NCI-H1417 (cell line): ENCODE results near the gene EXOC3L4.
"Not testable (repeated sequence)": the region's sequence is repeated elsewhere in the genome, so short reads cannot be mapped to it uniquely, and the experiment has no call there.

Experiments
- DNase-seq, 3 experiments: peaks; one replicate each; lab custom pipeline; 2025; lab: John Stamatoyannopoulos, UW

EXOC3L4 gene

DNA sequence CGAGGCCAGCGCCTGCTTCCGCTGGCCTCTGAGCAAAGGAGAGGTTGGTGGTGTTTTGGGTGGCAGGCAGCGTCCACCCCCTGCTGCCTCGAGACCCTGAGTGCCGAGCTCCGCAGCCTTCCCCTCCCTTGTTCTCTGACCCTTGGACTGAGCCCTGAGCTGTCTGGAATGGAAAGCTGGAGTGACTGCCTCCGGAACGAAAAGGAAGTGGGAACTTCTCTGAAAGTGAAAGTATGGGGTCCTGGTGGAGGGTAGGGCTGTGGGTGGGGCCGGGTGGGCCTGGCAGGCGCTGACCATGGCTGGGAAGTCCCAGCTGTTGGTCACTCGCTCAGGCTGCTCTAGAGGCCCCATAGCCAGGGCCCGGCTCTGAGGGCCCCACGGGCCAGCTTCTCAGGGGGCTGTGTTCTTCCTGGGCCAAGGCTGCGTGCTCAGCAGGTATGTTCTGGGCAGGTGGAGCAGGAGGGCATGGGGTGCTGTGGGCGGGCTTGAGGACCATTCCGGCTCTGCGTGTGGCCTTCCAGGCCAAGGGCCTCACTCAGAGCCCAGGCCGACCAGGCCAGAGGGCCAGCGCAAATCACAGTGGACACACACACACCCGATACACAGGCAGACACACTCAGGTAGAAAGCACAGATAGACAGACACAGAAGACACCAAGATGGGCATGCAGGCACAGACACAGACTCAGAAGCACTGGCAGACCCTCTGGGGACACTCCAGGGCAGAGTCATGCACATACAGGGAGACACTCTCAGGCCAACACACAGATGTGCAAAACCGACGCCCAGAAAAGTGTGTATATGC is at the start of gene EXOC3L4:
Gene EXOC3L4 (plus strand): TSS at position 320 of the 804 bp plus-strand sequence. CDS start 5,495 bp downstream, outside the sequence.
- DNase-seq = no peak

DNA sequence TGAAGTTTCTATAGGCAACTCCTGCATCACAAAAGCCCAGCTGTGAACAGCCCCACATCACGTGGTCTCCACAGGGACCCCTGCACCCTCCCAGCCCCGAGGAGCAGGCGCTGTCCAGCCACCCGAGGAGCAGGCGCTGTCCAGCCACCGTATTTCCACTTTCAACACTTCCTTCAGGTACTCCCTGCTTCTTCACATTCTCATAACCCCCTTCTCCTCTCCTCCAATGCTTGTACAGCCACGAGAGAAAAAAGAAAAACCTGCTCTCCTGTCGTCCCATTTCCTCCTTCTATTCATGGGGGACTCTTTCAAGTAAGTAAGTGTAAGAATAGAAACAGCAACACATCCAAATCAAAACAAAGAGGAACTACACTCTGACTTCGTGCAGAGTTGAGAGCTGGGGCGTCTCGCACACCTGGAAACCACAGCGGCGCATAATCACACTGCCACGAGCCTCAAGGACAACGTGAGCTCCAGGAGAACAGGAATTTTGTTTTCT is 49.1 kb upstream of the EXOC3L4 start:
- DNase-seq = no peak

DNA sequence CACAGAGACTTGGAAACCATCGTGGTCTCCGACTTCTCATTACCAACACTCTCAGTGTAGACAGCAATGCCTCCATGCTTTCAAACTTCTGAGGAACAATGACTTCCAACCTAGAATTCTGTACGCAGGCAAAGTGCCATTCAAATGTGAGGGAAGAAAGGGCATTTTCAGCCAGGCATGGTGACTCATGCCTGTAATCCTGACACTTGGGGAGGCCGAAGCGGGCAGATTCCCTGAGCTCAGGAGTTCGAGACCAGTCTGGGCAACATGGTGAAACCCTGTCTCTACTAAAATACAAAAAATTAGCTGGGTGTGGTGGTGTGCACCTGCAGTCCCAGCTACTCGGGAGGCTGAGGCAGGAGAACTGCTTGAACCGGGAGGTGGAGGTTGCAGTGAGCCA is 47.1 kb upstream of the EXOC3L4 start:
- not testable (repeated sequence) for DNase-seq

DNA sequence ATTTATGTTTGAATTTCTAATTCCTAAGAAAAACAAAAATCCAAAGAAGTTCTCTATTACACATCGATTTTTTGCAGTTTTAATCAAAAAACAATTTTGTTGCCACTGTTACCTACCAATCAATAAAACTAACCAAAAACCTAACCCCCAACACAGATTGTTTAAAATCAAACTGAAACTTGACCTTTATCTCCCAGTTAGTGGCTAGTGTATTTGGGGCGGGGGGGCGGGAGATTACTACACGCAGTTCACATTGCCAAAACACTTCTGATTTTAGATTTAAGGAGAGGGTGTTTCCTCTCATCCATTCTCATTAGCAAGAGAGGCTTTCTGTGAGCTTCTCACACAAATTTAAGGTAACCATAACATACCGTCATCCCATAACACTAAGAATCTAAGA is 43.6 kb upstream of the EXOC3L4 start:
- no peak for DNase-seq

DNA sequence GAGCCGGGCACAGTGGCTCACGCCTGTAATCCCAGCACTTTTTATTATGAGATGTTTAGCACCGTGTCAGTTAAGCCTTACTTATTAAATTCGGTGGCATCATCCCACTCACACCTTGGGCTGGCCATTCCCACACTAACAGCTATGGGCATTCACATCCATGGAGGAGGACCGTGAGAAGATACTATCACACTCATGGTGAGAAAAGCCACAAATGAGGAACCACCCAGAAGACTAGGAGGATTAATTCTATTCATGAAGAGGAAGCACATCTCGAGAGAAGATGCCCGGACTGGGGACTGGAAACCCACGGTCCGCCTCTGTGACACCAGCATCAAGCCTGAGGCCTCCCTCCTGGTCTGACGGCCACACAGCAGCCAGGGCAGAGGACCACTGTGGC is 42.1 kb upstream of the EXOC3L4 start:
- no peak for DNase-seq

DNA sequence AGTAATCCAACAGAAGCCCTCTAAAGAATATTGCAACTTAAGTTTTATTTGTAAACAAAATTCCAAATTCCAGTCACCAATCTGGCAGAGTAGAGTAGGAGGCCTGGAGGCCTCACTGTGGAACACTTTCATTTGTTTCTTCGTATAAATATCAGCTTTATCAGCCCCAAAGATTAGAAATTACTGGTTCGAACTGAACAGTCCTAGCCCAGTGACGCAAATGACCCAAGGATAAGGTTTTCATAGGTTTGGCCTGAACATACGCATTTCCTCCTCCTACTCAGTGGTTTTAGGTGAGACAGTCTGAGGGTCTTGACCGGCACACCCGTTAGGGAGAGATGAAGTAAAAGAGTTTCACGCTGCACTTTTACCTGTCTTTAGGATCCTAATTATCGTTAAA is 38.8 kb upstream of the EXOC3L4 start:
- no peak for DNase-seq

DNA sequence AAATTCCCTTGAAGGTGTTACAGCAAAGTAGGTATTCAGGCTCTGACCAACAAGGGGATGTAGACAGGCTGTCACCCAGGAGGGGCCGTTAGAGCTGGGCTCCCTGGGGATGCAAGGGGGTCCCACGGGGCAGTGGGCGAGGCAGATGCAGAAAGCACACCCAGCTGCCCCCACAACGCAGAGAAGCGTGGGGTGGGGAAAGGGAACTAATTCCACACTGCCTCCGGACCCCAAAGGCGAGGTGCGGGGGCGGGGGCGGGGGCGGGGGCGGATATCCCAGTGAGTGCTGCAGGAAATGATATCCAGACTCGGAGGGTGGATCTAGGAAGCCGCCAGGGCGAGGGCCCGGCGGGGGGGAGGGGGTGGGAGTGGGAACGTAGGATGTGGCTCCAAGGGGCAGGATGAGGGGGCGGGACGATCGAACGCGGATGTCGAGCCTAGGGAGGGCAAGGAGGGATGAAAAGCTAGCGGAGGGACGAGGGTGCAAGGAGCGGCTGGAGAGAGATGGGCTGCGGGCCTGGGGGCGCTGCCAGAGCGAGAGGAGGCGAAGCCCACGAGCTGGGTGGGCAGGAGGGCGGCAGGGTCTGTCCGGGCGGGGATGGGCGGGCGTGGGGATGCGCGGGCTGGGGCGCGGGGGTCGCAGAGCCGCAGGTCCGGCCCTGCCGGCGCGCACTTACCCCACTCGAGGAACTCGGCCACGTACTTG is 38.0 kb upstream of the EXOC3L4 start:
- DNase-seq = peak; percentile 20 to 67 (median 64)

DNA sequence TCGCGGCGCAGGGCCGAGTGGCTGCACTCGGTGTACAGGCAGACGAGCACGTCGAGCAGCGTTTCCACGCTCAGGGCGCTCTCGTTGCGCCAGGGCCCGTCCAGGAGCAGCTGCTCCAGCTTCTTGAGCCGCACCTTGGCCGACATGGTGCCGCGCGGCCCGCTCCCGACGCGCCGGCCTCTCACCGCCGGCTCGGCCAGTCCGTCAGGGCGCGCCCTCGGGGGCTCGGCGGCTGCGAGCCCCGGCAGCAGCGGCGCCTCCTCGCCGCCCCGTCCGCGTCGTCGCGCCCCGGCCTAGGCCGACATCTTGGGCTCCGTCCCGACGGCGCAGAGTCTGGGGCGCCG is 37.5 kb upstream of the EXOC3L4 start:
- DNase-seq = peak; percentile 52 to 64 (median 59)

DNA sequence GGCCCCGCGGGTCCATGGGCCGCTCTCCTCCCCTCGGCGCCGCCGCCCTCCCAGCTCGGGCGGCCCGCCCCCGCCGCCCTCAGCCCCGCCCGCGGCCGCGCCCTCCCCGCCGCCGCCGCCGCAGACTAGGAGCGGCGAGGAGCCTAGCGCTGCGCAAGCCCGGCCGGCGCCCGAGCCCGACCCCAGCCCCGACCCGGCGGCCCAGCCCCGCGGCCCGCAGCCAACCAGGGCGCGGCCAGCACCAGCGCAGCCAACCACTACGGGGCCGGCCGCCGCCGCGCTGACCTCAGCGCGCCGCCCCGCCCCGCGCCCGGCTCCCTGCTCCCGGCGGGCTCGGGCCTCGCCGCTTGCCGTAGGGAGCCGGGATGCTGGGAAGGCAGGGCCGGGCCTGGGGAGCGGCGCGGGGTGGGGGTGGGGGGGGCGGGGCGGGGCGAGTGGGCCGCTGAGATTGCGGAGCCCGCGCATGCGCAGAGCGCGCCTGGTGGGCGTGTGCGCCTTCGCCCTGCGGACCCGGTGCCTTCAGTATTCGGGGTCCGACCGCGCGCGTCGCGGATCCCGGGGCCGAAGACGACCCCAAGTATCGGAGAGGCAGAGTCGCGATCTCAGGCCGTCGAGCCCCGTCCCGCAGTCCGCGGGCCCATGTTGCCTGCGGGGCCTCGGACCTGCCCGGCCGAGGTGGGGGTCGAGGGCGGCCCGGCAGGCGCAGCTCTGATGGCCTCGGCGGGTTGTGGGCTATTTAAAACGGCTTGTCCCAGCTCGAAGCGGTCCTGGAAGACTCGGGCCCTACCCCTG is 37.0 kb upstream of the EXOC3L4 start, which contains the start of gene CDC42BPB:
Gene CDC42BPB (minus strand): TSS at position 178 of the 792 bp plus-strand sequence. CDS start 376 bp downstream, outside the sequence.
- peak; percentile 93 to 96 (median 96) for DNase-seq

DNA sequence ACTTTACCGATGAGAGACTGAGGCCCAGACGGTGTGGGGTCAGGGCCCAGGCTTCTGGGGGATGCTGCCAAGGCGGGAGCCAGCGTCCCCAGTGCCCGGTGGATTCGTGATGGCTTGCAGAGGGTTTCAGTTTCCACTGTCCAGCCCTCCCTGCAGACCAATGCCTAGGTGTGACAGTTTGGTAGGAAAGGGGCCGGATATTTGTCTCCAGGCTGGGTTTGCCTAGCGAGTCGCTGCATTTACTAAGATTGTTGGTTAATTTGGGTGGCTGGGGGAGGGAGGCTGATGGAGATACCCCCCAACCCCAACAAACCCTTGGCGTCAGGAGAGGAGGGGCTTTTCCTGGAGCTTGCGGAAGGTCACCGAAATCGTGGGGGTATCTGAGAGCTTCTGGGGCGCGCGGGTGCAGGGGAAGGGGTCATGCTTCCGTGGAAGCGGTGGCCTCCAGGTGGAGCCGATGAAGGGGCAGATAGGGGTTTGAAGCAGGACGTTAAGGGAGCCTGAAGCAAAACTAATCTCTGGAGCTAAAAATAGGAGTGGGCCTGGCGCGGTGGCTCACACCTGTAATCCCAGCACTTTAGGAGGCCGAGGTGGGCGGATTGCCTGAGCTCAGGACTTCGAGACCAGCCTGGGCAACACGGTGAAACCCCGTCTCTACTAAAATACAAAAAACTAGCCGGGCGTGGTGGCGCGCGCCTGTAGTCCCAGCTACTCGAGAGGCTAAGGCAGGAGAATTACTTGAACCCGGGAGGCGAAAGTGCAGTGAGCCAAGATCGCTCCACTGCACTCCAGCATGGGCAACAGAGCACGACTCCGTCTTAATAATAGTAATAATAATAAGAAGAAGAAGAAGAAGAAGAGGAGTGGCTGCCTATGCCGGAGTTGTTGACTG is 36.1 kb upstream of the EXOC3L4 start:
- no peak for DNase-seq

DNA sequence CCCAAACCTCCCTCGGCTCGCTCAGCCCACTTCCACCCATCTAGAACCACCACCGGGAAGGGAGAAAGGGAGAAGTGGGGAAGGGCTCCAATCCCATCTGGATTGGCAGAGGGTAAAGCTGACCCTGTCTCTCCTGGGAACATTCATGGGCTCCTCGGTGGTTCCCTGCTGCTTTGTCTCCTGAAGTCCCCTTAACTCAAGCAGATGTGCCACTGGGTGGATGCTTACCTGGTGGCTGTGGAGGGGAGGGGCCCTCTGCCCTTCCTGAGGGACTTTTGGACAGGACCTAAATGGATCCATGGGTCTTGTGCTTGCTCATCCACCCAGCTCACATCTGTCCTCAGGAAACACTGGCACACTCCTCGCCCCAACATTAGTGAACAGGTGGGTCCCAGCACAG is 35.0 kb upstream of the EXOC3L4 start:
- DNase-seq = no peak

DNA sequence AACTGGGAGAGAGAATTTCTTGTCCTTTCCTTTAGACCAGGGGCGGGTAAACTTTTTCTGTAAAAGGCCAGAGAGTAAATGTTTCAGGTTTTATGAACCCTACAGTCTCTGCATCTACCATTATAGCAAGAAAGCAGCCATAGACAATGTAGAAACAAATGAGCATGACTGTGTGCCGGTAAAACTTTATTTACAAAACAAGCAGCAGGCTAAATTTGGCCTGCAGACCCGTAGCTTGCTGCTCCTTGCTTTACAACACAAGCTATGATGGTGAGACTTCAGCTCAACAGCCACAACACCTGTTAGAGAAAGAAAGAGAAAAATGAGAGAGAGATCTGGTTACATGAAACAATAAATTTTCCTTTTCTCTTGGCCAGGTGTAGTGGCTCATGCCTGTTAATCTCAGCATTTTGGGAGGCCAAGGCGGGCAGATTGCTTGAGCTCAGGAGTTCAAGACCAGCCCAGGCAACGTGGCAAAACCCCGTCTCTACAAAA is 33.0 kb upstream of the EXOC3L4 start:
- peak in 1 of 3 experiments; percentile 22 for DNase-seq

DNA sequence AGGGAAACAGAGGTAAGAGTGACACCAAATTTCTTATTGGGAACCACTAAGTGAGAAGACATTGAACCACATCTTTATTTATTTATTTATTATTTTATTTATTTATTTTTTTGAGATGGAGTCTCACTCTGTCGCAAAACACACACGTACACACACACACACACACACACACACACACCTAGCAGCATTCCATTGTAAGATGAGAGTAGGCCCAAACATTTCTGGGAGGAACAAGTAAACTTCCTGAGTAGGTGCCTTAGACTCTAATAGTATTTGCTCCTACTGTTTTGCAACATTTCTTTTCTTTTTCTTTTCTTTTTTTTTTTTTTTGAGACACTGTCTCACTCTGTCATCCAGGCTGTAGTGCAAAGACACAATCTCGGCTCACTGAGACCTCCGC is 30.1 kb upstream of the EXOC3L4 start:
- no peak for DNase-seq

DNA sequence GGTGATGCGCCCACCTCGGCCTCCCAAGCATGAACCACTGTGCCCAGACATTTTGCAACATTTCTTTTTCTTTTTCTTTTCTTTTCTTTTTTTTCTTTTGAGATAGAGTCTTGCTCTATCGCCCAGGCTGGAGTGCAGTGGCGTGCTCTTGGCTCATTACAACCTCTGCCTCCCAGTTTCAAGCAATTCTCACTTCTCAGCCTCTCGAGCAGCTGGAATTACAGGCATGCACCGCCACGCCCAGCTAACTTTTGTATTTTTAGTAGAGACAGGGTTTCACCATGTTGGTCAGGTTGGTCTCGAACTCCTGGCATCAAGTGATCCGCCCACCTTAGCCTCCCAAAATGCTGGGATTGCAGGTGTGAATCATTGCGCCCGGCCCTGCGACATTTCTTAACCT is 29.5 kb upstream of the EXOC3L4 start:
- no peak for DNase-seq

DNA sequence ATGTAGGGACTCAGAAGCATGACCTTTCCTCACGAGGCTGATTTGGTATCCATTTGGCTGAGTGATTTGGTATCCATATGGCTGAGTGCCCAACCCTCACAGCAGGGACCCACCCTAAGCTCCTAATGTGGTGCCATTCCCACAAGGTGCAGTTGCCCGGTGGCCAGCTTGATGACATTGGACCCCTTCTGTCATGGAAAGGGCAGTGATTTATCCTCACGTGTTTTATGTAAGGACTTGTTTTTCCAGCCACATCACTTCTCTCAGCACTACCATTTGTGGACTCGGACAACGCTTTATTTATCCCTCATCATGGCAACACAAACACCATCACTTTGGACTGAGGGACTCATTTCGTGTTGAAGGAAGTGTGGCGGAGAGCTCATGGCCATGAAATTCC is 28.7 kb upstream of the EXOC3L4 start:
- DNase-seq = no peak

DNA sequence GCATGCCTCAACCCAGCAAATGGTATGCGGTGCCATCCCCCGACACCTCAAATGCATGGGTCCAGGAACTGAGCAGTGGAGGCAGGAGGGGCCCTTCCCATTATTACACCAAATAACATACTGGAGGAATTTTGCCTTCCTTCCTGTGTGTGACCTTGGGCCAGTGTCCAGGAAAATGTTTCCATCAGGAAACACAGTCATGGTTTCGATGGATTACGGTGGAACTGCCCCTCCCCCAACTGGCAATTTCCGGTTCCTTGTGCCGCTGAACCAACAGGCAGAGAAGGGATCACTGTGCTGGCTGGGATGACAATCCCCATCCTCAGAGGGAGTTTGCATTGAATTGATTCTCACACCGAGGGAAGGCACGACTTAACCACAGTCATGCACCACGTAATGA is 28.1 kb upstream of the EXOC3L4 start:
- no peak for DNase-seq

DNA sequence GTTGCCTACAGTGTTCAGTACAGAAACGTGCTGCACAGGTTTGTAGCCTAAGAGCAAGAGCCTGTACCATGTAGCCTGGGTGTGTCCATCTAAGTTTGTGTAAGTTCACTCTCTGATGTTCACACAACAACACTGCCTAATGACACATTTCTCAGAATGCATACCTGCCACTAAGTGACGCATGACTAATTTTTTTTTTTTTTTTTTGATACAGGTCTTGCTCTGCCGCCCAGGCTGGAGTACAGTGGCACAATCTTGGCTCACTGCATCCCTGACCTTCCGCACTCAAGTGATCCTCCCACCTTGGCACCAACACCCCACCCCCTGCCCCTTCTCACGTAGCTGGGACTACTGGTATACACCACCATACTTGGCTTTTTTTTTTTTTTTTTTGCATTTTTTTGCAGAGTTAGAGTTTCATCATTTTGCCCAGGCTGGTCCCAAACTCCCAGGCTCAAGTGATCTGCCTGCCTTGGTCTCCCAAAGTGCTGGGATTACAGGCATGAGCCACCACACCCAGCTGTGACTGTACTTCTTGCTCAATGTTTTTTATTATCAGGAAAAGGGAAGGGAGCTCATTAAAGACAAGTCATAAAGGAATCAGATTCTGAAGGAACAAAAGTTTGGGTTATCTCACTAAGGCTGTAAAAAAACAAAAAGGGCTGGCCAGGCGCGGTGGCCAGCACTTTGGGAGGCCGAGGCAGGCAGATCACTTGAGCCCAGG is 27.1 kb upstream of the EXOC3L4 start:
- DNase-seq = no peak

DNA sequence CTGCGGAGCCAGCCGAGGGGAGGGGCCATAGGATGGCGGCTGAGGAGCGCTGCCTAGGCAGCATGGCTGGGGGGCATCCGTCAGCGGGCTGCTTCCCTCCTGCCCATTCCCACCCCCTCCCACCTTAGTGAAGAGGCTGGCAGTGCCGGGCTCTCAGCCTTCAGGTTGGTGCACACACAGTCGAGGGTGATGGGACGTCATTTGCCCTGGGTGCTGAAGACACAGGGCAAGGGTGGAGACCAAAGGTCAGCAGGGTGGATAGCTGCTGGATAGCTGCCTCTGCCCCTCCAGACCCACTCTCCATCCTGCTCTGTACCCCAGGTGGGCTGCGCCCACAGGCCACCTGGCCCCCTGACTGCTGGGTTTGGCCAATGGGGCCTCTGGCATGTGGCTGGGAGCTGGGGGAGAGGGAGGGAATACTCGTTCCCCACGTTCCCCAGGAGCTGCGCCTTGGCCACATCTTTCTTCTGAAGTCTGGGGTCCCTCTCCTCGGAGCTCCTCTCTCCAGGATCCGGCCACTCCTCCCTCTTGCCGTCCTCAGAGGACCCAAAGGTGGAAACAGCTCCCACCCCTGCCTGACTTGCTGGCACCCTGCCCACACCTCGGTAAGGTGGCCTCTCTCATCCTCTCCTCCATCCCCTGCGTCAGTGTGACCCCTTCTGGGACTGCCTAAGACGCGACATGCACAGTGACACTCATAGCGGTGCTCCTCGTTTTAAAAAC is 26.0 kb upstream of the EXOC3L4 start:
- DNase-seq = no peak

DNA sequence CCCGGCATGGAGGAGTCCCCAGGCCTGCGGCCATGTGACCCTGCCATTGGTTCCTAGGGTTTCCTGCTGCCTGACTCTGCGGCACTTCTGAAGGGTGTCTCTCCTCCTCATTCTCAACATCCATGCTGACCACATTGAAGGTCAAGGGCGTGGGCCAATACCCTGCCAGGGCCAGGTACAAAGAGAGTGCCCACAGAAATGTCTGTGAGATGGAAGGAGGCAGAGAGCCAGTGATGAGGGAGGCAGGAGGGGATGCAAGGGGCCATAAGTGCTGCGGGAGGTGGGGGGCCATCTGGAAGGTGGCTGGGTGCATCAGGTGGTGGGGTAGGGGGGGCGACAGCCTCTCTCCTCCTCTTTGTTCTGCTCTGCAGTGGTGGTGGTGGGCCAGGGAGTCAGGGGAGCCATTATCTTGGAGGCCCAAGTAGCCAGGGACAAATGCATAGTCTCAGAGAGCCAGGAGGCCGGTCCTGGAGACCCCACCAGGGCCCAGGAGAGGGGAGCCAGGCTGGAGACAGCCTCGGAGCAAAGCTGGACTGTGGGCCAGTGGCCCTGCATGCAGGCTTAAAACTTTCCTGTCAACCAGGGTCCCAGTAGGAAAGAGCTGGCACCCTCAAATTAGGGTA is 24.2 kb upstream of the EXOC3L4 start:
- no peak for DNase-seq
